Thymus (tissue), 11 donors: Measurements from ENCODE around the gene MTR. TPM values are rescaled to one million over a fixed set of nuclear protein-coding genes. Genes with fewer than 3 reads are reported as not detected.
"Not testable (repeated sequence)": the region's sequence is repeated elsewhere in the genome, so short reads cannot be mapped to it uniquely, and the experiment has no call there.

Source experiments
- DNase-seq, 9 donors: peaks; one replicate each; pipeline ENCODE4 v3.0.0-alpha.2; 2013; ENCODE audit warnings: low spot score in 9 of 9, low read depth in 6 of 9, missing footprints in 1 of 9
- H3K27ac ChIP-seq, 2 donors: one replicate each; pipeline ENCODE4 v1.5.1; 2013; ENCODE audit warnings: control low read depth in 1 of 2, low read depth in 1 of 2, low read length in 1 of 2, mild to moderate bottlenecking in 1 of 2, moderate library complexity in 1 of 2
- H3K27me3 ChIP-seq, 2 donors: one replicate each; pipeline ENCODE4 v1.5.1; 2013; ENCODE audit warnings: low read length in 1 of 2; ENCODE audit not compliant: control insufficient read depth in 2 of 2, insufficient read depth in 1 of 2
- H3K36me3 ChIP-seq, 2 donors: one replicate each; pipeline ENCODE4 v1.5.1; 2013; ENCODE audit warnings: low read length in 1 of 2, mild to moderate bottlenecking in 1 of 2, moderate library complexity in 1 of 2; ENCODE audit not compliant: control insufficient read depth in 2 of 2, insufficient read depth in 2 of 2
- H3K4me1 ChIP-seq, 2 donors: one replicate each; pipeline ENCODE4 v1.5.1; 2013; ENCODE audit warnings: low read length in 2 of 2; ENCODE audit not compliant: control insufficient read depth in 2 of 2, insufficient read depth in 2 of 2
- H3K4me3 ChIP-seq, 2 donors: one replicate each; pipeline ENCODE4 v1.5.1; 2013; ENCODE audit warnings: low read length in 2 of 2, control low read depth in 1 of 2, mild to moderate bottlenecking in 1 of 2
- H3K9me3 ChIP-seq, 2 donors: one replicate each; pipeline ENCODE4 v1.5.1; 2013; ENCODE audit warnings: low read length in 1 of 2, mild to moderate bottlenecking in 1 of 2; ENCODE audit not compliant: control insufficient read depth in 2 of 2, insufficient read depth in 1 of 2
- WGBS: extraction: QIAGEN DNeasy Blood & Tissue Kit; methylation state at CpG from one replicate; pipeline ENCODE4 v1.1.7; 2013; 5-methylcytosine and 5-hydroxymethylcytosine counted together
- polyA plus RNA-seq: library from polyadenylated mRNA; stranded (reverse); fragments of 200-250 nt; gene quantifications from one replicate; pipeline ENCODE4 v1.2.3, GENCODE V29; 2013
- total RNA-seq: library from RNA; stranded (reverse); fragments of 120-200 nt; gene quantifications from one replicate; pipeline ENCODE4 v1.2.4, GENCODE V29; 2013
- donor health status: healthy.

The MTR gene
- total and polyA plus RNA-seq, 2 donors, result 12.5 to 25.0 TPM

GRCh38 chr1:236911047-236911446, 116.0 kb downstream of the MTR start:
- not testable (repeated sequence) for H3K27ac ChIP-seq, H3K4me3 ChIP-seq, H3K36me3 ChIP-seq, H3K9me3 ChIP-seq, H3K4me1 ChIP-seq, H3K27me3 ChIP-seq, DNase-seq
- 98% methylated on average over 7 of the region's 7 CpGs for WGBS

DNA sequence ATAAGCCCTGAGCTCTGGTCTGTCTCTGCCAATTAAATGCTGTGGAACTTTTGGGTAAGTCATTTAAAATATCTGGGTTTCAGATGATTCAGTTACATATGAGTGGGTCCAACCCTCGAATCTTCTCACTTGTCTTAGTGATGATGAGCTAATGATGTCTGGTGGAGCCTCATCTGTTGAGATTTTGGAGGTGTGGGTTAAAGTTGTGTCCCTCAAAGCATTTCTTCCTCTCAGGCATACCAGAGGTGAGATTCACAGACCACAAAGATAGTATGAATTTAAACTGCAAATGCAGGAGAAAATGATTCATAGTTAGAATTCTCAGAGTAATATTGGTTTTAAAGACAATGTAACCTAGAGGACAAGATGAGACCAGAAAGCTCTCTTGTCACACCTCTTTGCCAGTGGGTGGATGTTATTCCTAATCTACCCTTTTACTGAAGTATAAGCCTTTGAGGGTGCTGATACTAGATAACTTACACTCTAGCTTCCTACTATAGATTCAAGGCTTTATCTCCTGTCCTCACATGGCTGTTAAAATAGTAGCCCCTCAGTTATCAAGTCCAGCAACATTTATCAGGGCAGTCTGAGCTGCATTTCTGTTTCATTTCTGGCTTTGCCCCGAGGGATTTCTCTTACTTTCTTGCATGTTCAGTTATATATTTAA, 118.4 kb downstream of the MTR start:
- DNase-seq, result no peak
- H3K9me3 ChIP-seq, result no peaks in the 10 kb centered on the region
- no peaks in the 10 kb centered on the region for H3K27me3 ChIP-seq
- no peaks in the 10 kb centered on the region for H3K36me3 ChIP-seq
- H3K27ac ChIP-seq, result no peak overlapping the region
- no peaks in the 10 kb centered on the region for H3K4me1 ChIP-seq
- WGBS, result 76% methylated on average over 2 of the region's 2 CpGs
- no peak overlapping the region for H3K4me3 ChIP-seq

DNA sequence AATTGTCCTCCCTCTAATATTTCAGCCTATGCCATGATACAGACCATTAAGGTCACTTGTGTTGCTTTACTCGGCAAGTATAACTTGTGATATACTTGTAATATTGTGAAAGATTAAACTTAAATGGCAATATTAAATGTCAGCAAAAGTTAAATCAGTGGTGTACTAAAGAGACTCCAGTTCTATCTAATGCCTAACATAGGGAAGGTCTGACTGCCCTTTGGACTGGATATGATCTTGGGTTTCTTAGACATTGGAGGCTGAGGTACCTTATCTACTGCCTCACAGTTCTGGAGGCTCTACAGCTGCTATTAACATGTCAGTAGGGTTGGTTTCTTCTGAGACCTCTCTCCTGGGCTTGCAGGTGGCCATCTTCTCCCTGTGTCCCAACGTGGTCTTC, 119.3 kb downstream of the MTR start:
- Histone ChIP-seq H3K4me1 (no peaks in the 10 kb centered on the region), H3K27me3 (no peaks in the 10 kb centered on the region), H3K4me3 (no peak overlapping the region), H3K27ac (no peak overlapping the region), H3K9me3 (no peaks in the 10 kb centered on the region), H3K36me3 (no peaks in the 10 kb centered on the region)
- 90% methylated on average over 2 of the region's 2 CpGs for WGBS
- no peak for DNase-seq

- Histone ChIP-seq H3K27ac (no peak overlapping the region), H3K4me3 (no peak overlapping the region), H3K27me3 (no peaks in the 10 kb centered on the region), H3K9me3 (no peaks in the 10 kb centered on the region), H3K4me1 (no peaks in the 10 kb centered on the region), H3K36me3 (no peaks in the 10 kb centered on the region)
- DNase-seq, result no peak
- whole genome bisulfite sequencing, result 96% methylated on average over 5 of the region's 5 CpGs
Measured at GRCh38 chr1:236916131-236916800, 121.2 kb downstream of the MTR start.

DNA sequence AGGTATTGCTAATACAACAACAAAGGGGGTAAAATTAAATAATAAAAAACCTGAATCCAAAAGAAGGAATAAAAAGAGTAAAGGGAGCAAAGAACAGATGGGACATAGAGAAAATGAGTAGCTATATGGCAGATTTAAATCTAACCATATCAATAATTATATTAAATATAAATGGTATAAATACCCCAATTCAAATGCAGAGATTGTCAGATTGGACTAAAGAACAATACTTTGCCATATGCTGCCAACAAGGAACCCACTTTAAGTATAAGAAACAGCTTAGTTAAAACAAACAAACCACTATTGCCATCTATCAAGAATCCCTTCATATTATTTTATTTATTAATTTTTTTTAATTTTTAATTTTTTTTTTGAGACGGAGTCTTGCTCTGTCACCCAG, 122.4 kb downstream of the MTR start:
- H3K27me3 ChIP-seq, result no peaks in the 10 kb centered on the region
- no peak overlapping the region for H3K27ac ChIP-seq
- H3K4me1 ChIP-seq, result no peaks in the 10 kb centered on the region
- no peak overlapping the region for H3K4me3 ChIP-seq
- no peaks in the 10 kb centered on the region for H3K36me3 ChIP-seq
- 96% methylated on average over 1 of the region's 1 CpG for WGBS
- no peaks in the 10 kb centered on the region for H3K9me3 ChIP-seq
- DNase-seq, result no peak

DNA sequence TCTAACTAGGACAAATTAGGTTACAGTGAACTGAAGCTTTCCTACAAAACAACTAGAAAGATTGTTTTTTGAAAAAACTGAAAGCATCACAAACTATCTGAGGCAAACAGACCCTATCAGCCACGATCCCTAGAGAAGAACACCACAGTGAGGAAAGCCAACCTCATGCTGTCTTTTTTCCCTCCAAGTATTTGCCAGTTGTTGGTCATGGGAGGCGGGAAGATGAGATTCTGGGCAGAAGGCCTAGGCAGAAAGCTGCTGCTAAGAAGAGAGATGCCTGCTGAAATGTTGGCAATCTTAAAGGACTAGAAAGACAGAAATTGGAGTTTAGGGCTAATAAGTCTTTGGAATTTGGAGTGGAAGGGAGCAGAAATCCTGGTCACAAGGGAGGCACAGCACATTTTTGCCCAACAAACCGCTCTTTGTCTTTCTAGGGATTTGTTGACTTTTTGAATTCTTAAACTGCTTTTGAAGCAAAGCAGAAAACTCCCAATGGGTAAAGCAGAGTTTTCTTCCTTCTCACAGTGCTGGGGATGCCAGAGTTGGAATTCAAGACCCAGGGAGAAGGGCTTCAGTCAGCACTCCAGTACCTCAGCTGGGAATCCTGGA, 125.3 kb downstream of the MTR start:
- Histone ChIP-seq H3K9me3 (no peaks in the 10 kb centered on the region), H3K27ac (no peak overlapping the region), H3K4me3 (no peak overlapping the region), H3K27me3 (no peaks in the 10 kb centered on the region), H3K4me1 (no peaks in the 10 kb centered on the region), H3K36me3 (no peaks in the 10 kb centered on the region)
- DNase-seq, result no peak
- 91% methylated on average over 3 of the region's 3 CpGs for WGBS

DNA sequence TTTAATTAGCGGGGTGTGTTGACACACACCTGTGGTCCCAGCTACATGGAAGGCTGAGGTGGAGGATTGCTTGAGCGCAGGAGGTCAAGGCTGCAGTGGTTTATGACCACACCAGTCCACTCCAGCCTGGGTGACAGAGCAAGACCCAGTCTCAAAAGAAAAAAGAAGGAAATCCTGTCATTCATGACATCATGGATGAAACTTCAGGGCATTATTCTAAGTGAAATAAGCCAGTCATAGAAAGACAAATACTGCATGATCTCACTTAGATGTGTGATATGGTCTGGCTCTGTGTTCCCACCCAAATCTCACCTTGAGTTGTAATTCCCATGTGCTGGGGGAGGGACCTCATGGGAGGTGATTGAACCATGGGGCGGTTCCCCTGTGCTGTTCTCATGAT, 126.5 kb downstream of the MTR start:
- H3K9me3 ChIP-seq, result no peaks in the 10 kb centered on the region
- H3K27me3 ChIP-seq, result no peaks in the 10 kb centered on the region
- DNase-seq, result no peak
- H3K27ac ChIP-seq, result no peak overlapping the region
- H3K36me3 ChIP-seq, result no peaks in the 10 kb centered on the region
- H3K4me3 ChIP-seq, result no peak overlapping the region
- WGBS, result 98% methylated on average over 3 of the region's 3 CpGs
- H3K4me1 ChIP-seq, result no peaks in the 10 kb centered on the region

DNA sequence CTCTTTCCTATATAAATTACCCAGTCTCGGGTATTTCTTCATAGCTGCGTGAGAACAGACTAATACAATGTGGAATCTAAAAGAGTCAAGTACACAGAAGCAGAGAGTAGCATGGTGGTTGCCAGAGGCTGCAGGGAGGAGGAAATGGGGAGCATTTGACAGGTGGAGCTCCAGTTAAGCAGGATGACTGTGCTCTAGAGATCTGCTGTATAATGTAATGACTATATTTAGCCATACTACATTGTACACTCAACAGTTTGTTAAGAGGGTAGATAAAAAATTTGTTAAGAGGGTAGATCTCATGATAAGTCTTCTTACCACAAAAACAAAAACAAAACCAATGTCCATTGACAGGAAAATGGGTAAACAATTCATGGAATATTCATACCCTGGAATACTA, 127.1 kb downstream of the MTR start:
- Histone ChIP-seq H3K27me3 (no peaks in the 10 kb centered on the region), H3K9me3 (no peaks in the 10 kb centered on the region), H3K4me1 (no peaks in the 10 kb centered on the region), H3K27ac (no peak overlapping the region), H3K36me3 (no peaks in the 10 kb centered on the region), H3K4me3 (no peak overlapping the region)
- DNase-seq, result no peak
- 95% methylated on average over 2 of the region's 2 CpGs for WGBS

DNA sequence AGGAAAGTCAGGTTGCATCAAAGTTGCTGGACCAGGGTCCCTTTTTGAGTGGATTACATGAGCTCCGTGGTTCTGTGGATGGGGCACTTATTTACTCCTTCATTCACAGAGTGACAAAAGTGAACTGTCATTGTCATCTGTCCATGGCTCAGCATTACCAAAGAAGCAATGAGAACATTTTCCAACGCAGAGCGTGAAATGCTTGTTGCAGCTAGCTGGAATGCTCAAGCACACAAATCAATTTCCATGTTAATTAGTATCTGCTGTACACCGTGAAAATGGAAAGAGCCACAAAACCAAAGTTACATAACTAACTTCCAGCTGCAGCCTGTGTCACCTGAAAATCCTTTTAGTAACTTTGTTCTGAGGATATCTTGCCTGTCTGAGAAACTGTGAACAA, 130.3 kb downstream of the MTR start:
- H3K36me3 ChIP-seq, result no peaks in the 10 kb centered on the region
- H3K27ac ChIP-seq, result no peak overlapping the region
- no peaks in the 10 kb centered on the region for H3K9me3 ChIP-seq
- WGBS, result 87% methylated on average over 4 of the region's 4 CpGs
- no peak for DNase-seq
- H3K4me1 ChIP-seq, result no peaks in the 10 kb centered on the region
- no peaks in the 10 kb centered on the region for H3K27me3 ChIP-seq
- H3K4me3 ChIP-seq, result no peak overlapping the region
